Ovary (tissue), 3 donors: ENCODE measurements around the gene COL26A1.
"Not testable (repeated sequence)": the region's sequence is repeated elsewhere in the genome, so short reads cannot be mapped to it uniquely, and the experiment has no call there.

Experiments
- EP300 ChIP-seq: sonication (generic); formaldehyde crosslinking; IDR thresholded peaks from one replicate; pipeline ENCODE4 v1.6.1; 2017; ENCODE audit warnings: antibody characterized with exemption
- POLR2A ChIP-seq: fragments of 450-650 bp; IDR thresholded peaks from one replicate; pipeline ENCODE4 v1.6.1; 2017; ENCODE audit warnings: antibody characterized with exemption, mild to moderate bottlenecking, moderate library complexity
- TF ChIP-seq, protein P1 (sequence below), 3 donors: fragments of 450-650 bp in 2 of 3; fragments of 200-600 bp in 1 of 3; IDR thresholded peaks; one replicate each; pipeline versions ENCODE4 v1.5.1 to v1.8.0; 2016 to 2022; ENCODE audit warnings: antibody characterized with exemption in 3 of 3, mild to moderate bottlenecking in 1 of 3
- donor health status: DM: no; HTN: no; CAD: no.

DNA sequence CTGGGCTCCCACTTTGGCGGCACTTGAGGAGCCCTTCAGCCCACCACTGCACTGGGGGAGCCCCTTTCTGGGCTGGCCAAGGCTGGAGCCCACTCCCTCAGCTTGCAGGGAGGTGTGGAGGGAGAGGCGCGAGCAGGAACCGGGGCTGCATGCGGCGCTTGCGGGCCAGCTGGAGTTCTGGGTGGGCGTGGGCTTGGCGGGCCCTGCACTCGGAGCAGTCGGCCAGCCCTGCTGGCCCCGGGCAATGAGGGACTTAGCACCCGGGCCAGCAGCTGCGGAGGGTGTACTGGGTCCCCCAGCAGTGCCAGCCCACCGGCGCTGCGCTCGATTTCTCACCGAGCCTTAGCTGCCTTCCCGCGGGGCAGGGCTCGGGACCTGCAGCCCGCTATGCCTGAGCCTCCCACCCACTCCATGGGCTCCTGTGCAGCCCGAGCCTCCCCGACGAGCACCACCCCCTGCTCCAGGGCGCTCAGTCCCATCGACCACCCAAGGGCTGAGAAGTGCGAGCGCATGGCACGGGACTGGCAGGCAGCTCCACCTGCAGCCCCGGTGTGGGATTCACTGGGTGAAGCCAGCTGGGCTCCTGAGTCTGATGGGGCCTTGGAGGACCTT lies 14.1 kb upstream of the COL26A1 start:
- not testable (repeated sequence) for TF ChIP-seq EP300, POLR2A
- TF ChIP-seq, protein P1, sequence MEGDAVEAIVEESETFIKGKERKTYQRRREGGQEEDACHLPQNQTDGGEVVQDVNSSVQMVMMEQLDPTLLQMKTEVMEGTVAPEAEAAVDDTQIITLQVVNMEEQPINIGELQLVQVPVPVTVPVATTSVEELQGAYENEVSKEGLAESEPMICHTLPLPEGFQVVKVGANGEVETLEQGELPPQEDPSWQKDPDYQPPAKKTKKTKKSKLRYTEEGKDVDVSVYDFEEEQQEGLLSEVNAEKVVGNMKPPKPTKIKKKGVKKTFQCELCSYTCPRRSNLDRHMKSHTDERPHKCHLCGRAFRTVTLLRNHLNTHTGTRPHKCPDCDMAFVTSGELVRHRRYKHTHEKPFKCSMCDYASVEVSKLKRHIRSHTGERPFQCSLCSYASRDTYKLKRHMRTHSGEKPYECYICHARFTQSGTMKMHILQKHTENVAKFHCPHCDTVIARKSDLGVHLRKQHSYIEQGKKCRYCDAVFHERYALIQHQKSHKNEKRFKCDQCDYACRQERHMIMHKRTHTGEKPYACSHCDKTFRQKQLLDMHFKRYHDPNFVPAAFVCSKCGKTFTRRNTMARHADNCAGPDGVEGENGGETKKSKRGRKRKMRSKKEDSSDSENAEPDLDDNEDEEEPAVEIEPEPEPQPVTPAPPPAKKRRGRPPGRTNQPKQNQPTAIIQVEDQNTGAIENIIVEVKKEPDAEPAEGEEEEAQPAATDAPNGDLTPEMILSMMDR (IDR thresholded peaks at IDR 0.05) = not testable (repeated sequence)
